A673 (cell line): ENCODE measurements around the gene CELSR1. TPM values are rescaled to one million over a fixed set of nuclear protein-coding genes. Genes with fewer than 3 reads are reported as not detected.

Source experiments
- BruUV-seq: library from RNA; stranded (reverse); fragments of 400-500 nt; replicated peaks from 2 replicates; lab custom pipeline; 2021; lab: Mats Ljungman, UMichigan
- CTCF ChIA-PET: fragments of 300-600 bp; sonication (Branson Sonifier 250); formaldehyde crosslinking; loops from one replicate; lab custom pipeline; 2022; ENCODE audit warnings: antibody characterized with exemption; lab: Charles Lee
- POLR2A ChIA-PET: fragments of 300-600 bp; sonication (Branson Sonifier 250); formaldehyde crosslinking; loops from one replicate; lab custom pipeline; 2022; ENCODE audit warnings: antibody characterized with exemption; ENCODE audit not compliant: low non-redundant PET; lab: Charles Lee
- DNase-seq: peaks from one replicate; pipeline ENCODE4 v3.0.0-alpha.2; 2015; ENCODE audit warnings: low spot score
- H3K27ac ChIP-seq: fragments of 200-600 bp; sonication (generic); 2 replicates; pipeline ENCODE4 v1.5.1; 2016; ENCODE audit warnings: mixed run types, low read depth, mild to moderate bottlenecking, mixed read lengths, antibody characterized with exemption, low read length; ENCODE audit not compliant: poor library complexity, severe bottlenecking
- H3K27me3 ChIP-seq: fragments of 200-600 bp; sonication (generic); replicated peaks from 2 replicates; pipeline ENCODE4 v1.6.1; 2017; ENCODE audit warnings: mixed run types, low read depth, mild to moderate bottlenecking, mixed read lengths, antibody characterized with exemption, low read length; ENCODE audit not compliant: insufficient read depth, poor library complexity
- H3K36me3 ChIP-seq: fragments of 200-600 bp; sonication (generic); 2 replicates; pipeline ENCODE4 v1.6.1; 2016; ENCODE audit warnings: mixed run types, mild to moderate bottlenecking, mixed read lengths, antibody characterized with exemption, low read length; ENCODE audit not compliant: insufficient read depth, poor library complexity, severe bottlenecking
- H3K4me1 ChIP-seq: fragments of 200-600 bp; sonication (generic); 2 replicates; pipeline ENCODE4 v1.6.1; 2017; ENCODE audit warnings: mixed run types, mild to moderate bottlenecking, mixed read lengths, antibody characterized with exemption, low read length; ENCODE audit not compliant: insufficient read depth, poor library complexity, severe bottlenecking
- H3K4me3 ChIP-seq: fragments of 200-600 bp; sonication (generic); 2 replicates; pipeline ENCODE4 v1.5.1; 2016; ENCODE audit warnings: low read depth, mixed run types, mild to moderate bottlenecking, mixed read lengths, low read length; ENCODE audit not compliant: poor library complexity, severe bottlenecking
- H3K9me3 ChIP-seq: fragments of 200-600 bp; sonication (generic); 2 replicates; pipeline ENCODE4 v1.6.1; 2016; ENCODE audit warnings: mixed run types, low read depth, mild to moderate bottlenecking, mixed read lengths, antibody characterized with exemption, low read length; ENCODE audit not compliant: poor library complexity, severe bottlenecking
- CTCF ChIP-seq: fragments of 300-800, 200-600 bp; sonication (generic); conservative IDR thresholded peaks from 2 replicates; pipeline ENCODE4 v1.5.1; 2017; ENCODE audit warnings: low read depth, mild to moderate bottlenecking, antibody characterized with exemption, low read length, moderate library complexity, mixed read lengths
- EZH2 ChIP-seq: fragments of 200-600 bp; sonication (generic); IDR thresholded peaks from 2 replicates; pipeline ENCODE4 v1.6.1; 2017; ENCODE audit warnings: borderline replicate concordance, low read depth, mild to moderate bottlenecking, mixed read lengths, antibody characterized with exemption, low read length; ENCODE audit not compliant: poor library complexity, severe bottlenecking
- intact Hi-C: fragments of 100-400 bp; cut with micrococcal nuclease; formaldehyde crosslinking; loops from one replicate; pipeline ENCODE4 v1.10.0; 2022; ENCODE audit not compliant: unreplicated experiment
- total RNA-seq: library from RNA; stranded (reverse); gene quantifications from 2 replicates; pipeline ENCODE4 v1.2.3, GENCODE V29; 2021

Gene CELSR1
- total RNA-seq, 1 experiment from 2014 or later: 2.3 TPM

GRCh38 chr22:46351767-46352166 is 185.7 kb downstream of the CELSR1 start:
- CTCF ChIA-PET: no interaction called here
- no peak for DNase-seq
- no peak for TF ChIP-seq CTCF
- TF ChIP-seq EZH2: no peak
- no TSS peak for BruUV-seq
- Histone ChIP-seq H3K27ac (no peak overlapping the region), H3K36me3 (peaks cover 54% of the 10 kb centered on the region), H3K4me3 (no peak overlapping the region), H3K9me3 (no peaks in the 10 kb centered on the region), H3K27me3 (no peaks in the 10 kb centered on the region), H3K4me1 (peaks cover 12% of the 10 kb centered on the region)
- POLR2A ChIA-PET: no interaction called here
- intact Hi-C loops: no loop called here

GRCh38 chr22:46351131-46351735 is 186.2 kb downstream of the CELSR1 start:
- H3K36me3 ChIP-seq: peaks cover 58% of the 10 kb centered on the region
- no peaks in the 10 kb centered on the region for H3K27me3 ChIP-seq
- no TSS peak for BruUV-seq
- H3K27ac ChIP-seq: no peak overlapping the region
- ChIA-PET POLR2A (no interaction called here), CTCF (no interaction called here)
- no peak for DNase-seq
- H3K4me1 ChIP-seq: peaks cover 12% of the 10 kb centered on the region
- intact Hi-C loops: no loop called here
- H3K4me3 ChIP-seq: no peak overlapping the region
- no peak for TF ChIP-seq CTCF
- no peak for TF ChIP-seq EZH2
- no peaks in the 10 kb centered on the region for H3K9me3 ChIP-seq

- TF ChIP-seq EZH2 (no peak), CTCF (no peak)
Observed at GRCh38 chr22:46350646-46351045, 186.8 kb downstream of the CELSR1 start.

More at GRCh38 chr22:46350646-46351045, 186.8 kb downstream of the CELSR1 start:
- intact Hi-C loops: no loop called here
- ChIA-PET CTCF (no interaction called here), POLR2A (no interaction called here)
- DNase-seq: no peak
- no TSS peak for BruUV-seq
- no peak overlapping the region for H3K27ac ChIP-seq
- H3K36me3 ChIP-seq: peaks cover 64% of the 10 kb centered on the region
- H3K4me3 ChIP-seq: no peak overlapping the region
- no peaks in the 10 kb centered on the region for H3K27me3 ChIP-seq
- peaks cover 12% of the 10 kb centered on the region for H3K4me1 ChIP-seq
- H3K9me3 ChIP-seq: no peaks in the 10 kb centered on the region
